ENCODE measurements around the gene MEIS1.

- no peak for TF ChIP-seq EZH2 (IDR thresholded peaks at IDR 0.05; ENCODE audit: low read length)
- no peak for TF ChIP-seq CTCF (optimal IDR thresholded peaks at IDR 0.05 in 1 of 3, IDR thresholded peaks at IDR 0.05 in 1 of 3, conservative IDR thresholded peaks at IDR 0.05 in 1 of 3; ENCODE audit: extremely low read depth in 1 of 3, insufficient read depth in 2 of 3, low read length in 3 of 3)
These were observed at the start of gene MEIS1 for GRCh38 chr2:66434679-66435548.

All from keratinocyte (primary cell).